ENCODE measurements around the gene ZNF467.

ZNF467 gene

DNA sequence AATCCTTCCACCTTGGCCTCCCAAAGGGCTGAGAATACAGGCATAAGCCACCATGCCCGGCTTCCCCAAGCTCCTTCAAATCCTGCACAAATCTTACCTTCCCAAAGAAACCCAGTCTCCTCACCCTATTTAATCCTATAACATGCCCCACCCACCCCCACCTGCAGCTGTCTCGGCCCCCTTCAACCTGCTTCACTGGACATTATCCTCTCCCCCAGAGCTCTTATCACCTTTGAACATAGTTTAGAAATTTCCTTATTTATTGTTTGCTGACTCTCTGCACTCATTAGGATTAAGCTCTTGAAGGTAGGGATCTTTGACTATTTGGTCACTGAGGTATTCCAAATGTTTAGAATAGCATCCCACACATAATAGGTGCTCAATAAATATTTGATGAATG lies 3.5 kb downstream of the ZNF467 start:
- DNase-seq: no peak

DNA sequence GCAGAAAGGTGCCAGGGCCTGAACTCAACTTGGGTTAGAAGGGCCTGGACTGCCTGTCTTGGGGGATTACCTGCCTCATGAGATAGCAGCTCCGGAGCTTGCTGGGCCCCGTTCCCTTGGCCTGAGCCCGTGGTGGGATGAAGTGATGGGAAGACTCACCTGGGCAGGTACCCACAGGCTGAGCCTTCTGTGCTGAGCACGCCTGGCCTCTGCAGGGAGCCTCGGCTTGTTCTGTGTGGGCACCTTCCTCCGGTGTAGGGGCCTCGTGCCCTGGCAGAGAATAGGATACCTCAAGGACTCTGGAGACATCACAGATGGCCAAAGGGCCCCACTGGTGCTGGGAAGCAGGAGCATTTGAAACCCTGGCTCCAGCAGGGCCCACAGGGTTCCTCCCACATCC lies 4.5 kb downstream of the ZNF467 start:
- DNase-seq: no peak

DNA sequence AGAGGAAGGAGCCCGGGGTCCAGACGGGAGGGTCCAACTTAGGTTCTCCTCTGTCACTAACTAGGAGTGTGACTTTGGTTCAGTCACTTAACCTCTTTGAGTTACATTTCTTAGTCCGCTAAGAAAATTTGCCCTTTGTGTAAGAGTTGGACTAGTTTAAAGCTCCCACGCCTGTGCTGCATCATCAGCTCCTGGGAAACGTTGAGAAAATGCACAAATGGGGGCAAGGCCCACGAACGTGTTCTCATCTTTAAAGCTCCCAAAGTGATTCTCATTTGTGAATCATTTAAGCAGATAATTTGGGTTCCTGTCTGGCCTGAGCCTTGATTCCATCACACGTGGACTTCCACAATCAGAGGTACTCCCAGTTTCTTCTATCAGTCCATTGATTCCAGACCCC lies 6.3 kb downstream of the ZNF467 start:
- DNase-seq: no peak

DNA sequence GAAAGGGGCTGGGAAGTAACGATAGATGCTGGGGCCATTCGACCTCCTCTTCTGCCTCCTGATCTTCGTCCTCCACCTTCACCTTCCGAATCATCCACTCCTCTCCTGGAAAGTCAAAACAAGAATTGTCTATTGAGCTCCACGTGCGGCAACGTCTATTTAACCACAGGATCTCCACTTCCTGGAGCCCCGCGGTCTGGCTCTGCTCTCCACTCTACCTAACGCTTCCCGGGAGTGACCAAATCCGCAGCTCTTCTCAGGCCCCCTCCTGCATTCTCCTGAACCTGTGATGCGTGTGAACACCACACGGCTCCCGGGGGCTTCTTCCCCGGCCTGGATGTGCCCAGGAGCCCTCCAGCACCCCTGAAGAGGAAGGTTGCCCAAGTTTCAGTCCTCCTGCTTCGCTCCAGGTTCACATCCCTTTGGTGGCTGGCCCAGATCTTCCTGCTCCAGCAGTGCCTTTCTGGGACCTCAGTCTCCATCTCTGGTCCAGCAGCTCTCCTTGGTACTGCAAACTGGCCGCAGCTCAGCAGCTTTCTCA lies 7.2 kb downstream of the ZNF467 start:
- no peak for DNase-seq

DNA sequence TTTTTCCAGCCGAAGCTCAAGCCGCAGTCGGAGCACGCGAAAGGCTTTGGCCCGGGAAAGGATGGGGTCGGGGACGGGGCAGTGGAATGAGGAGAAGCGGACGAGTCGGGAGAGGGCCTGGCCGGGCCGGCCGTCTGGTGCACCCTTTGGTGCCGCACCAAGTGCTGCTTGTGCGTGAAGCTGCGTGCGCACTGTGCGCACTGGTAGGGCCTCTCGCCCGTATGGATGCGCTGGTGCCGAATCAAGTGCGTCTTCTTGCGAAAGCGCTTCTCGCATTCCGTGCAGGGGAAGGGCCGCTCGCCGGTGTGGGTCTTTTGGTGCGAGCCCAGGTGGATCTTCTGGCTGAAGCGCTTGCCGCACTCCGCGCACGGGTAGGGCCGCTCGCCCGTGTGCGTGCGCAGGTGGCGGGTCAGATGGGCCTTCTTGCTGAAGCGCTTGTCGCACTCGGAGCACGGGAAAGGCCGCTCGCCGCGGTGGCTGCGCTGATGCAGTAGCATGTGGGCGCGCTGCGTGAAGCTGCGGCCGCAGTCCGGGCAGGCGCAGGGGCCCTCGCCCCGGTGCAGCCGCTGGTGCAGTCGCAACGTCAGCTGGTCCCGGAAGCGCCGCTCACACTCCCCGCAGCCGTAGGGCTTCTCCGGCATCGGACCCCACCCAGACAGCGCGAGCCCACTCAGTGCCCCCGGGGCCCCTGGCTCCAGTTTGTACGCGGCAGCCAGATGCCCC lies 7.8 kb downstream of the ZNF467 start:
- no peak for DNase-seq

DNA sequence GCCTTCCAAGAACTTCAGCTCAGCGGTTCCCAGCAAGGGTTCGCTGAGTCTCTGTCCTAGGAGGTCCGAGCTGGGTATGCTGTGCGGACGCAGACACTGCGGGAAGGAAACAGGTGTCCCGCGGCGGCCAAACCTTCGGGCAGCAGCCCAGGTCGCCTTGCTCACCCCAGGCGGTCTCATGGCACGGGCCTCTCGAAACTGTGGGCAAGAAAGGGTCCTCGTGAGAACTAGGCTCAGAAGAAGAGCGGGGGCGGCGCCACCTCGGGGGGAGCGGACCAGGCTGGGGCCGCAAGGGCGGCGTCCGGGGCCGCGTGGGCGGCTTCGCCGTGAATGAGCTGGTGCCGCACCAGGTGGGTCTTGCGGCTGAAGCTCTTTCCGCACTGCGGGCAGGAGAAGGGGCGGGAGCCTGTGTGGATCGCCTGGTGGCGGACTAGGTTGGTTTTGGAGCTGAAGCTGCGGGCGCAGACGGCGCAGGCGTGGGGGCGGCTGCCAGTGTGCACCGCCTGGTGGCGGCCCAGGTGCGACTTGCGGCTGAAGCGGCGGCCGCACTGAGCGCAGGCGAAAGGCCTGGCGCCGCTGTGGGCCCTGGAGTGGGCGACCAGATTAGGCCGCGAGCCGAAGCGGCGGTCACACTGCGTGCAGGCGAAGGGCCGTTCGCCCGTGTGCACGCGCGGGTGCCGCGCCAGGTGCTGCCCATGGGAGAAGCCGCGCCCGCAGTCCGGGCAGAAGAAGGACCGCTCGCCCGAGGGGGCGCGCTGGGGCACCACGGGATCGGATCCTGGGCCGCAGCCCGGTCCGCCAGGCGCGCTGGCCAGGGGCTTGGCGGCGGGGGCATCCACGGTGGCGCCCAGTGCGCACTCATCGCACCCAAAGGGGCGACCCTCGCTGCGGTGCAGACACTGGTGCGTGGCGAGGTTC lies 8.6 kb downstream of the ZNF467 start:
- no peak for DNase-seq

DNA sequence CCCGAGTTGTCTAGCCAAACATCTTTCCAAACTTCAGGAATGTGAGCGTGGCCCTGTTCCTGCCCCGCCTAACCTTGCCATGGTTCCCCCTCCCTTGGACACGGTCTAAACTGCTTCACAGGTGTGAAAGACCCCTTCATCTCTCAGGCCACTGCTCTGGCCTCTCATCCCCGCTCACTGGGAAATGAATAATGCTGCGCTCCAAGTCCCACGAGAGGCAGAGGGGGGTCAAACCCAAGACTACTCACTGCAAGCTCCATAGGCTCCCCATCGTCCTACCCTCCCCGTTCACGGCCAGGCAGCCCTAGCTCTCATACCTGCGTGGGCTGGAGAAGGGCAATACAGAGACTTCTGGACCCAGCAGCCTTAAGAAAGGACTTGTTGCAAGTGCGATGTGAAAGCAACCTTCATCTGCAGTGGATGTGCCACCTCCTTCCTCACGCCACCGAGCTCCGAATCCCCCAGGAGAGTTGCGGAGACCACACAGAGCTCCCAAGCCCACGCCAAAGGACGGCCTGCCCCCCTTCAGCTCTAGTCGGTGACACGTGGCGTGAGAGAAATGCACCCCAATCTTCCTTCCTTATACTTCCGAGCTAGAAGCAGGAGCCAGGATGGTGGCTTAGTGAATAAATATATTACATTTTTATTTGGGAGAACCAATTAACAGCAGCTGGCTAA lies 9.7 kb downstream of the ZNF467 start:
- DNase-seq: no peak

DNA sequence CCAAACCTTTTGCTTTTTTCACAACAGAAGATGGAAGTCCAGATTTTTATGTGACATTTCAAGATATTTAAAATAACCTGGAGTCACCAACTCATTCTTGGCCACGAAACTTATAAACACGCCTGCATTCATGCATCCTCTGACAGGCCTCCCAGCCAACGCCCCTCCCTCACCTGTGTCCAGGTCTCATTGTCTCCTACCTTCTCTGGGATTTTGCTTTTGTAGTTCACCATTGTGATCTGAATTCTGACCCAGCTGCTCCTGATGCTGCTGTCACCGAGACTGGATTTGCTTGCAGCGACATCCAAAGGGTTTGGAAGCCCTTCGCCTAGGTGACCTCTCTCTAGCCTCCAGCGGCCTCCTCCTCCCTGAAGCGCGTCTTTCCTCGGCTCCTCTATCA lies 10.8 kb downstream of the ZNF467 start:
- no peak for DNase-seq

DNA sequence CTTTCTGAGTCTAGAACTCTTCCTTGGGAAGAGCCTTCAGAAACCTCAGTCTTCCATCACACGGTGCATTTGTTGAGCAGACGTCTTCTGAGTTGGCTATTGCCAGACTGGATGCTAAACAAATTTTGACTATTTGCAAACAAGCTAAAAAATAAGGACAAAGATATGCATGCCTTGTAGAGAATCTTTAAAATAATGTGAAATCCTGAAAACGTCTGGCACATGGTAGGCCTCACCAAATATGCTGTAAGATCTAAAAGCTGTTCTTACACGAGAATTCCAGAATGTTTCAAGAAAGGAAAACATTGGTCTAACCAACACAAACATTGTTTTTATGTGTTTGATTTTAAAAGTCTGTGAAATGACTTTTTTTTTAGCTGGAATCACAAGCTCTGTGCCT lies 11.3 kb downstream of the ZNF467 start:
- DNase-seq: no peak

DNA sequence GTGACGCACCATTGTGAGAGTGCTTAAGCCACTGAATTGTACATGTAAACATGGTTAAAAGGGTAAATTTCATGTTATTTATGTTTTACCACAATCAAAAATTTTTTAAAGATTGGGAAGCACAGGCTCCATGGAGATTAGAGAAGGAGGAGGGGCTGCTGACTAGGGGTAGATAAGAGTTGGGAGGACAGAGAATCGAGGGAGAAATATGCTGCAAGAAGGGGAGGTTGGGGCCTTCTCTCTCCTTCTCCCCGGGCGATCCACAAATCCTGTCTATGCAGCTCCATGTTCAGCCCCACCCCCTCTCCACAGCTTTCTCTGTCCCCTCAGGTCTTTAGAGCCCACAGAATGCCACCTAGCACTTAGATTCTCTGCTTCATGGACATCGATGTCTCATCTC lies 12.1 kb downstream of the ZNF467 start:
- DNase-seq: no peak

DNA sequence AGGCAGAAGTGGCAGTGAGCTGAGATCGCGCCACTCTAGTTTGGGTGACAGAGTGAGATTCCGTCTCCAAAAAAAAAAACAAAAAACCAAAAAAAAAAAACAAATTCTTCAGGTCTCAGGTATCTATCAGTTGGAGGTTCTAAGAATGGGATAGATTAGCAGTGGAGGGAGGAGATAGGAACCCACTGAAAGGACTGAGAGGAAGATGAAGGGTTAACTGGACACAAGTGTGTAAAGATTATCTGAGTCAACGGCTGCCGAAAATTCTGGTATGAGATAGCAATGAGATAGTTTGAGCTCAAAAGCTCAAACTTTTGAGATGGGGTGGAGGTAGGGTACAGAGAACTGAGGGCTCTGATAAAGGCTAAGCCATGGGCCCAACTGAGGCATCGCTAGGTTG lies 12.8 kb downstream of the ZNF467 start:
- no peak for DNase-seq

DNA sequence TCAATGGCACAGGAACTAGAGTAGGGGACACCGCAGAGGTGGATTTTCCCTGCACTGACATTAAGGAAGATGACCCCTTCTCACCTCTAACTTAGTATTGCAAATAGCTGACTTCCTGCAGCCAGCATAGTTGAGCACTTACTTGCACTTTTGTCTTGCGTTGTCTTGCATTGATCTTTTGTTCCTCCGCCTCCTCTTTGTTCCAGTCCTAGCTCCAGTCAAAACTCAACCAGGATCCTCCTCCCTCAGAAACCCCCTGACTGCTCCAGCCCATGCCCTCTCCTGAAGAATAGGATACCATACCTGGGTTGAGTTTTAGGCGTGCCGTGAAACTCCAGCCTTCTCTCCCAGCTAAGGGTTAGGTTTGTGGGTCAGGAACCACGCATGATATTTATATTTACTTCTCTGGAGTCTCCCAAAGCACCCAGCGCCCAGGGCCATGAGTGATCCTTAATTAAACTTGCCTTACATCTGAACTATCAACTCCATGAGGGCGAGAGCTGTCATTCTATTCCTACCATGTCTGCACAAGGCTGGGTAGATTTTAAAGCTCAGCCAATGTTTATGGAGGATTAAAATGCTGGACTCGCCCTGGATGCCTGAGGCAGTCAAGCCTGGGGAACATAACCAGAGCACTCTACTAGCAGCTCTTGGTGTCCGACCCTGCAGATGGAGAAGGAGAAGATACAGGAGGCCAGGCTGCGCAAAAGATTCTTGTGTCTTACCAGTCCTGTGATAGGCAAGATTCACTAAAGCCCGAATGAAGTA lies 14.1 kb downstream of the ZNF467 start:
- DNase-seq: no peak

DNA sequence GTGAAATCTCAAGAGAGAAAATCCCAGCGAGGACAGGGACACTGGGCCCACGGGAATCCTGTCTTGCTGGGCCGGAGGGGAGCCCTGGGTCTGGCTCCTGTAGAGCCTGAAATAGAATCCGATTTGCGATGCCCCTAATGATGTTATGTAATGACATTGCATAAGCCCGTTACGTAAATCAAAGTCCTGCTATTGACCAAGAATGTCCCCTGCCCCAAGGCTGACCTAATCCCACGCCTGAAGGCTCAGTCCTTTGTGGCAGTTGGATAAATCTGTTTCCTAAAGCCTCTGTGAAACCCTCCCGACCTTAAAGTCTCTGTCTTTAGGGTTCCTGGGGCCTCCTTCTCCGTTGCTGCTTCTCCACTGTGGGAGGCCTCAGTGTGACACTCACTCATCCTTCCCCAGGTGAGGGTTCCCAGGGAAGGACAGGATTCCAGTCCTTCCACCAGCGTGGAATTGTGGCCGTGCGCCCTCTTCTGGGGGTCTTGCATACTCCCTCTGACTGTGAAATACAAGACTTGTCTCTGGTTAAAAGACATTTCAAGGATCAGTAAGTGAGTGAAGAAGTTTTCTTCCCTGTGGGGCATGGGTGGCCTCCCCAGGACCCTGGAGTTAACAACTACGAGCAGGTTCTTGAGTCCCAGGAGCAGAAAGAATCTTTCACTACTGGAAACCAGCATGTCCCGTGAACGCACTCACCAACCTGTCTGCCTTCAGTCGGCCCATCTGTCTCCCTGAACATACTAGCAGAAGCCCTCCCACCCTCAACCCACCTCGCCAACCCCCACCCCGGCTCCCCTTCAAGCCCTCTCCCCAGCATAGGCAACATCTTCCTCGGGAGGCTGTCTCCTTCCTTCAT lies 19.8 kb downstream of the ZNF467 start:
- no peak for DNase-seq

DNA sequence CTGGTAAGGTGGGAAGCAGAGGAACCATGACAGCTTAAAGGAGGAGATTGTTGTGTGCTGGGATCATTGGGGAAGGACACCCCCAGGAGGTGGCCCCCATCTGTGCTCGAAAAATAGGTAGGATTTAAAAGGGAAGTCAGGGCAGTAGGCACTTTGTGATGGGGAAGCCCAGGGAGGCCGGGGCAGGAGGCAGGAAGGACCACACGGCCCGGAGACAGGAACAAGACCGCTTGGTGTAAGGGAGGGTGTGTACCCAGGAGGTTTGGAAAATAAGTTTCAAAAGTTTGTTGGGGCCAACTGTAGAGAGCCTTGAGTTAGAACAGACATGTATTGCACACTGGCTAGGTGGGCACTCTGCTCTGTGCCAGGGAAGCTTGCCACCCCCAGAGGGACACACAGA lies 20.7 kb downstream of the ZNF467 start:
- no peak for DNase-seq

DNA sequence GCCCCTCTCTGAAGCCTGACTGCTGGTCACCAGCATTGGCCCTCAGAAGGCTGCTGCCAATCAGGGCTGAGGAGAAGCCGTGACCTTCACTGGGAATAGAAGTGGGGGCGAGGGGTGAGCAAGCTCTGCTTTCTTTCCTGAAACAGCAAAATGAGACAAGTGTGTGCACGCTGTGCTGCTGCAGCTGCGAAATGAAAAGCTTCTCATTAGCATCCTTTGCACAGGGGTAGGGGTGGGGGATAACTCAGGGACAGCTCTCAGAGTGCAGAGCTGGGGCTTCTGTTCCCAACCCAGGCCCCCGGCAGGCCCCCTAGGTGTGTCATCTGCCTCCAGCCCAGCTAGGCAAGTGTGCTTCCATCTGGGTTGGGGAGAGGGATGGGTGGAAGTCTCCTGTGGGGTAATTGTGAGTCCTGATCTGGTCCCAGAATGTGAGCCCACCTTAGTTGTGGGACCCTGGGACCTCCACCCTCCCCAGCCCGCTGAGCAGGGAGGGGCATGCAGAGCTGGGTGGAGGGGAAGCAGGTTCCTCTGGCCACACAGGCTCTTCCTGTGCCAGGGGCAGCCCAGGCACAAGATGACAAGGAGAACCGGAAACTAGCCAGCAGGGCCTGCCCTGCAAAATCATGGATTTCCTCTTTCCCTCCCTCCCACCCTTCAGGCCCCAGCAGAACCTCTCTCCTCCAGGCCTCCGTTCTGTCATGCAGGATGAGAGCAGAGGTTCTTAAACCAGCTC lies 22.2 kb downstream of the ZNF467 start:
- DNase-seq: no peak

DNA sequence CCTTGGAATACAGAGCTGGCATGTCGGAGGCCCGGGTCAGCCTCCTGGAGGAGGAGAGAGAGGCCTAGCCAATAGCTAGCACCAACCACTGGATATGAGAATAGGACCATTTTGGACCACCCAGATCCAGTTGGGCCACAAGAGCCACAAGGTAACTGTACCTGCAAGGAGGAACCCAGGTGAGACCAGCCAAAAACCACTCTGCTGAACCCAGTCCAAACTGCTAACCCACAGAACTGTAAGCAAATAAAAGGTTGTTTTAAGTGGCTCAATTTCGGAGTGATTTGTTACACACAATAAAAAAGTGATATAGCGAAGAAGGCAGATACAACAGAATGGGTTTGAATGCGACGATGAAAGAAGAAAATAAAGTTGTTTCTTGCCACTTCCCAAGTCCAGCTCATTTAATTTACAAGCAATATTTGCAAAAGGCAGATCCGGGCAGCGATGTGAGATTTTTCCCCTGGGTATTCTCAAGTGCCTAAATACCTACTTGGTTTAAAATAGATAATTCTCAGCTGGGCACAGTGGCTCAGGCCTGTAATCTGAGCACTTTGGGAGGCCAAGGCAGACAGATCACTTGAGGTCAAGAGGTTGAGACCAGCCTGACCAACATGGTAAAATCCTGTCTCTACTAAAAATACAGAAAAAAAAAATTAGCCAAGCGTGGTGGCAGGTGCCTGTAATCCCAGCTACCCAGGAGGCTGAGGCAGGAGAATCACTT lies 23.1 kb downstream of the ZNF467 start:
- DNase-seq: no peak

DNA sequence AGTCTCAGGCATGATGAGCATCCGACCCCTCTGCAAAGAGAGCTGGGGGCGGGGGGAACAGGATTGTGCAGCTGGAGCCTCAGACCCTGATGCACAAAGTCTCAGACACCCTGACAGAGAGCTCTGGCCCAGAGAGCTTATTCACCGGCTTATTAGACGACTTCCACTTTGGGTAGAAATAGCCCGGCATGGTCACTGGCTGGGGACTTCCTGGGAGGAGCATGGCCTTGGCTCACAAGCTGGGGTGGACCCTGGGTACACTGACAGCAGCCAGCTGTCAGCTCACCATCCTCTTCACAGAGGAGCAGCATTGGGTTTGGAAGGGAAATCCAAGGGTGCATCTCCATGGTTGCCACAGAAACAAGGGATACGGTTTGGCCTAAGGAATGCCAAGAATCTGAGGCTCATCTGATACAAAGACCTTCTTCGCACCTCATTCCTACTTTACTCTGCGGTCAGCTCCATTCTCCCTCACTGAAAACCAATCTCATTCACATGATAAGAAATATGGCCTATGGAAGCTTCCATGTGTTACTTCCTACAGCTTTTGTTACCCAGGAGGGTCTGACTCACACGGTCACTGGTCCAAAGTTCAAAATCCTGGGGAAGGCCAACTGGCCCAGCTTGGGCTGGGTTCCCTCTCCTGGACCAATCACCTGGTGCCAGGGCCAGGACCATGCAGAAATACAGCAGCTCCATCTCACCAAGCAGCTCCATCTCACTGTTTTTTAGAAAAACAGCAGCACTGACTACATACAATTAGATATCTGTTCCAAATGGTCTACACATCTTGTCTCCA lies 25.1 kb downstream of the ZNF467 start:
- no peak for DNase-seq

DNA sequence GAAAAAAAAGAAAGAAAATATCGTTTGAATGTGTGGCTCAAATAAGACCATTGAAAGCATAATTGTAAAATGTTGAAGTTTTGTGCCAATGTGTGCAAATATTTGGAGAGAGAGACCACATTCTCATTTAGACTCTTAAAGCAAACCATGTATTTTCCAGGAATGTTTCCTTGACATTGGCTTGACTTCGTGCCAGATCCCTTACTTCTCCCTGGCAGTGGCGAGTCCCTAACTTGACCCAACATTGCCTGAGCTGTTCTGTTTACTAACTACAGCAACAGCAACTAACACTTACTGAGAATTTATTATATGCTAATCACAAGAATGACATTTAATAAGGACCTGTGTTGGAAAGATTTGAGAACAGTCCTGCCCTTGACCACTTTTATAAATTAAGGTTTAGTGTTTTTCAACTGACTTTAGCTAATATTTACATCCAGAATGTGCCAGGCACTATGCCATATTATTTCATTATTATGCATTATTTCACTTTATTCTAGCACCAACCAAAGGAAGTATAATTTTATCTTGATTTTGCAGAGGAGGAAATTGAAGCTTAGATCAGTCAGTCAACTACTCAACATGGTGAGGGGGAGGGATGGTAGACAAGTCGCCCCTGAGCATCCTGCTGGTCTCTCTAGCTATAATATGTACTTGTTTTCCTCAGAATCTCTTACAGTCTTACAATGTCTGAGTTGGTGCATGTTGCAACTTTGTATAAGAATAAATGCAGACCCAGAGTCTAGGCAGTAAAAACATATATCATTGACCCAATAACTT lies 29.7 kb downstream of the ZNF467 start:
- no peak for DNase-seq
